Peyer's patch (tissue), 4 donors: ENCODE data around the gene AMIGO1. TPM values are rescaled to one million over a fixed set of nuclear protein-coding genes. Genes with fewer than 3 reads are reported as not detected.

Experiments used
- DNase-seq, 3 donors: peaks; one replicate each; pipeline ENCODE4 v3.0.0-alpha.2; 2017 to 2019
- H3K27ac ChIP-seq, 4 donors: fragments of 200-600 bp; sonication (generic); one replicate each; pipeline ENCODE4 v1.5.1; 2016 to 2019
- H3K27me3 ChIP-seq, 2 donors: fragments of 200-600 bp; sonication (generic); one replicate each; pipeline ENCODE4 v1.5.1; 2019
- H3K36me3 ChIP-seq, 3 donors: fragments of 200-600 bp; sonication (generic); one replicate each; pipeline ENCODE4 v1.5.1; 2016 to 2019
- H3K4me1 ChIP-seq, 4 donors: fragments of 200-600 bp; sonication (generic); one replicate each; pipeline ENCODE4 v1.5.1; 2016 to 2019
- H3K4me3 ChIP-seq, 4 donors: fragments of 200-600 bp; sonication (generic); 1 replicate in 3 of 4; 2 replicates in 1 of 4; pipeline ENCODE4 v1.5.1; 2016 to 2019; ENCODE audit warnings: mild to moderate bottlenecking in 1 of 4
- H3K9me3 ChIP-seq, 4 donors: fragments of 200-600 bp; sonication (generic); one replicate each; pipeline ENCODE4 v1.5.1; 2016 to 2019; ENCODE audit warnings: mild to moderate bottlenecking in 1 of 4
- CTCF ChIP-seq, 6 experiments: fragments of 450-650 bp in 4 of 6; fragments of 200-600 bp in 2 of 6; sonication (generic) in 1 of 6; IDR thresholded peaks; one replicate each; pipeline ENCODE4 v1.5.1; 2017 to 2019; ENCODE audit warnings: antibody characterized with exemption in 6 of 6, mild to moderate bottlenecking in 3 of 6, moderate library complexity in 1 of 6
- POLR2A ChIP-seq, 2 donors: fragments of 450-650 bp; IDR thresholded peaks; one replicate each; pipeline ENCODE4 v1.5.1; 2017; ENCODE audit warnings: antibody characterized with exemption in 2 of 2, mild to moderate bottlenecking in 2 of 2, moderate library complexity in 2 of 2
- total RNA-seq, 4 donors: library from RNA; depleted of rRNA; stranded (reverse); fragments of >200 nt; gene quantifications; one replicate each; pipeline ENCODE4 v1.1.0, GENCODE V29; 2016

The AMIGO1 gene
- total RNA-seq, 4 donors from 2014 or later, result 2.5 to 7.4 (median 5.0) TPM

DNA sequence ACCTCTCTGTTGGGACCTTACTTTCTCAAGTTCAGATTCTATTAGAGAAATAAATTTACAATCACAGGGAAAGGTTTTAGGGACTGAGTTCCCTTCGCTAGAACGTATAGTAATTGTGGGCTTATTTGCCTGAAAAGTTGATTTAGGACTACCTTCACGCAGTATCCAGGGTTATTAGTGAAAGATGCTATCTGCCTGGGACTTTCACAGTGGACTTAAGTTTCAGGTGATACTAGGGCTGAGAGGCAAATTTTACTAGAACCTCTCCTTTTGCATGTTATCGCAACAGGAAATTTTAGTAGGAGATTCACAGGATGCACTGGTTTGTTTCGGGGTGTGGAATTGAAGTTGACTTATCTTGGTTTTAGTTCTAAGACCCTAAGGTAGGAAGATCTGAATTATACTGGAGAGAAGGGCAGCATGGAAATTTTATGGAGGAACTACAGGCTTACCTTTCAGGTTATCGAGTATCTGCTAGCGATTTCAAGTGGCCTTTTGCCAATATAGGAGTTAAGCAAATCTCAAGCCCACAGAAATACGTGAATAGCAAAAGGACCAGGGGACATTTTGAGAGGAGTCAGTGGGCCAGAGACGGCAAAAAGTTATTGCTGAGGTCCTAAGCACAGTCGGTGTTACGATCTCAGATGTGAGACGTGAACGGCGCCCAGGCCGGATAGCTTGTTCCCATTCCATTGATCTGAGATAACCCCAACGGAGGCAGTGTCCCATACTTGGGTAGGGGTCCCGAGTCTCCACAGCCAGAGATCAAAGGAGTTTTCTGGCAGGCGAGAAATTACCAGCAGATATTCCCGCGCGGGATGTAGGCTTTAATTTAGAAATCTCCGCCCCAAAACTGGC lies 38.2 kb upstream of the AMIGO1 start:
- H3K9me3 ChIP-seq, result no peaks in the 10 kb centered on the region
- TF ChIP-seq CTCF (IDR thresholded peaks at IDR 0.05), result no peak
- no peak for TF ChIP-seq POLR2A (IDR thresholded peaks at IDR 0.05)
- no peaks in the 10 kb centered on the region for H3K36me3 ChIP-seq
- H3K4me3 ChIP-seq, result peak overlapping the region; percentile 67 to 82 (median 76)
- H3K27me3 ChIP-seq, result no peaks in the 10 kb centered on the region
- peak; percentile 32 to 66 (median 61) for DNase-seq
- peaks cover 0 to 41% (median 4%) of the 10 kb centered on the region in 4 donors for H3K4me1 ChIP-seq
- peak overlapping the region; percentile 91 to 95 (median 94) for H3K27ac ChIP-seq

DNA sequence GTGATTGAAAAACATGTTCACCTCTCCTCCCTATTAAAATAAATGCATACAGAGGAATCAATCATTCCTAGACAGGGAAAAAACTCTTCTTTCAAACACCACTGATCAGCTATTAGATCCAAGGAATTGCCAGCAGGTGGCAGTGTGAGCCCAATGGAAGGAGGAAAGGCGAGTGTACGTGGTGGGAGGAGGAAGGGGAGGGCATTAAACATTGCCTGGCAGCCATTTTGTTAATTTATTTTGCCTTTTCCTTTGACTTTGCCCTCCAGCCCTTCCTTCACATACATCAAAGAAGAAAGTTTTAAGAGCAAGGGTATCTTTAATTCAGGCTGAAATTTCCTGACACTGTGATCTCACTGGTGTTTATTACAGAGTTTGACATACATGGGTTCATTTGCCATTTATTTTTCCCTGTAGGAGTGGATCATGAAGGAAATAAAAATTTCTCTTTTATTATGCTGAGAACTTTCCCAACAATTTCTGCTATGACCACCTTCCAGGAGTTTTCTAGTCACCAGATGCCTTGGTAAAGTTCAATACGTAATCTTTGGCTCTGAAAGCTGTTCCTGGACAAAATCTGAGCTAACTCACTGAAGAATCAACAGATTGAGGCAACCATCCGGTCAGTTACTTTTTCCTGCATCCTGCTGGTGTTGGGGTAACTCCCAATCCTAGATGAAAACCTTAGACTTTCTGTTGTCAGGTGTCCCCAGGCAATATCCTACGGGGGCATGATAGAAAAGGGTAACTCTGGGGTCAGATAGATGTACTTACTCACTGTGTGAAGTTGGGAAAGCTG lies 37.0 kb upstream of the AMIGO1 start:
- peak overlapping the region in 3 of 4 donors; percentile 67 to 80 (median 72) for H3K4me3 ChIP-seq
- DNase-seq, result peak; percentile 87 to 96 (median 95)
- H3K36me3 ChIP-seq, result no peaks in the 10 kb centered on the region
- H3K9me3 ChIP-seq, result no peaks in the 10 kb centered on the region
- H3K27me3 ChIP-seq, result no peaks in the 10 kb centered on the region
- peaks cover 0 to 37% (median 4%) of the 10 kb centered on the region in 4 donors for H3K4me1 ChIP-seq
- TF ChIP-seq CTCF (IDR thresholded peaks at IDR 0.05) (peak; percentile 71 to 98 (median 90)), POLR2A (IDR thresholded peaks at IDR 0.05) (no peak)
- peak overlapping the region; percentile 91 to 95 (median 94) for H3K27ac ChIP-seq

- H3K4me1 ChIP-seq, result peaks cover 0 to 16% (median 4%) of the 10 kb centered on the region in 4 donors
- TF ChIP-seq CTCF (IDR thresholded peaks at IDR 0.05) (no peak), POLR2A (IDR thresholded peaks at IDR 0.05) (no peak)
- no peak overlapping the region for H3K27ac ChIP-seq
- H3K27me3 ChIP-seq, result no peaks in the 10 kb centered on the region
- no peaks in the 10 kb centered on the region for H3K9me3 ChIP-seq
- H3K4me3 ChIP-seq, result no peak overlapping the region
- no peaks in the 10 kb centered on the region for H3K36me3 ChIP-seq
- no peak for DNase-seq
These were observed 34.6 kb upstream of the AMIGO1 start for GRCh38 chr1:109543988-109544735.

- no peaks in the 10 kb centered on the region for H3K9me3 ChIP-seq
- H3K36me3 ChIP-seq, result no peaks in the 10 kb centered on the region
- no peak for DNase-seq
- H3K27me3 ChIP-seq, result no peaks in the 10 kb centered on the region
- H3K4me1 ChIP-seq, result peaks cover 0 to 16% (median 4%) of the 10 kb centered on the region in 4 donors
- H3K27ac ChIP-seq, result no peak overlapping the region
- no peak overlapping the region for H3K4me3 ChIP-seq
- TF ChIP-seq CTCF (IDR thresholded peaks at IDR 0.05) (no peak), POLR2A (IDR thresholded peaks at IDR 0.05) (no peak)
These were observed 33.9 kb upstream of the AMIGO1 start for GRCh38 chr1:109543283-109543987.

DNA sequence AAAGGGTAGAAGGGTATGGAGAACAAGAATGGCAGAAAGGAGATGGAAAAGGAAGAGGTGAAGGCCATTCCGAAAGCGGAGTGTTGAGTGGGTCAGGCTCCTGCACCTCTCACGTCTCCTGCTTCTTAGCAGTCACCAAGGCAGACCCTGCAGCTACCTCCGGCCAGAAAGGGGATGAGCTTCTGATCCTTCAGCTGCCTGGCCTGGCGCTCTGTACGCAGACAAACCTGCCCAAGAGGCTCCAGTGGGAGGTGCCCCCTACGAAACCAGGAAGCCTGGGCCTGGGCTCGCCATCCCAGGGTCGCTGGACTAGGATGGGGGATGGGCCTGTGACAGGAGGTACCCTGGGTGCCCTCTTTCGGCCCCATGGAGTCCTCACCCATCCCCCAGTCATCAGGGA lies 33.1 kb upstream of the AMIGO1 start:
- TF ChIP-seq POLR2A (IDR thresholded peaks at IDR 0.05), result no peak
- no peak for TF ChIP-seq CTCF (IDR thresholded peaks at IDR 0.05)
- H3K4me3 ChIP-seq, result no peak overlapping the region
- H3K4me1 ChIP-seq, result peaks cover 0 to 16% (median 4%) of the 10 kb centered on the region in 4 donors
- no peaks in the 10 kb centered on the region for H3K27me3 ChIP-seq
- no peak overlapping the region for H3K27ac ChIP-seq
- no peaks in the 10 kb centered on the region for H3K9me3 ChIP-seq
- H3K36me3 ChIP-seq, result no peaks in the 10 kb centered on the region
- DNase-seq, result no peak
